MM.1S (cell line): Measurements from ENCODE around the gene GARS1.

Source experiments
- EZH2 ChIP-seq: fragments of 300-600 bp; sonication (generic); optimal IDR thresholded peaks from 2 replicates; pipeline ENCODE3; 2017; ENCODE audit warnings: low read depth, mild to moderate bottlenecking, antibody characterized with exemption, low read length, mixed read lengths
- EZH2phosphoT487 ChIP-seq: fragments of 300-600 bp; sonication (generic); IDR thresholded peaks from 2 replicates; pipeline ENCODE4 v1.6.1; 2018; ENCODE audit warnings: antibody characterized with exemption, low read length
- TF ChIP-seq, protein P1 (sequence below): fragments of 300-600 bp; sonication (generic); IDR thresholded peaks from 2 replicates; pipeline ENCODE4 v1.5.1; 2016; ENCODE audit warnings: antibody characterized with exemption, low read length, mixed read lengths

DNA sequence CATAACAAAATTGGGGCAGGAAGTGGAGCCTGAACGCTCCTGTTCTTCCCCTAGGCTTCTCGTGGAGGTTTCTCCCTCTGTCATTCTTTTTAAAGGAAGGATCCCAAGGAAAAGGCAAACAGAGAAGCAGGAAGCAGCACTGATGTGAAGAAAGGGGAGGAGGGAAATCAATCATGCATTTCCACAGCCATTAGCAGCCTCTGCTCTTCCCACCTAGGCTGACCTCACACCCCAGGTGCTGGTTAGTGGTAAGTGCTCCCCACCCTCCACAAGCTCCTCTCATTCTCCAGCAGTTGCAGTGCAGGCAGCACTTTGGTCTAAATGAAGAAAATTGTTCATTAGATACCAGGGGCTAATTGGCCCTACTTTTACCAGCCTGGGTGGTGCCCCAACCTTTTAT lies 85.0 kb downstream of the GARS1 start:
- TF ChIP-seq, protein P1, sequence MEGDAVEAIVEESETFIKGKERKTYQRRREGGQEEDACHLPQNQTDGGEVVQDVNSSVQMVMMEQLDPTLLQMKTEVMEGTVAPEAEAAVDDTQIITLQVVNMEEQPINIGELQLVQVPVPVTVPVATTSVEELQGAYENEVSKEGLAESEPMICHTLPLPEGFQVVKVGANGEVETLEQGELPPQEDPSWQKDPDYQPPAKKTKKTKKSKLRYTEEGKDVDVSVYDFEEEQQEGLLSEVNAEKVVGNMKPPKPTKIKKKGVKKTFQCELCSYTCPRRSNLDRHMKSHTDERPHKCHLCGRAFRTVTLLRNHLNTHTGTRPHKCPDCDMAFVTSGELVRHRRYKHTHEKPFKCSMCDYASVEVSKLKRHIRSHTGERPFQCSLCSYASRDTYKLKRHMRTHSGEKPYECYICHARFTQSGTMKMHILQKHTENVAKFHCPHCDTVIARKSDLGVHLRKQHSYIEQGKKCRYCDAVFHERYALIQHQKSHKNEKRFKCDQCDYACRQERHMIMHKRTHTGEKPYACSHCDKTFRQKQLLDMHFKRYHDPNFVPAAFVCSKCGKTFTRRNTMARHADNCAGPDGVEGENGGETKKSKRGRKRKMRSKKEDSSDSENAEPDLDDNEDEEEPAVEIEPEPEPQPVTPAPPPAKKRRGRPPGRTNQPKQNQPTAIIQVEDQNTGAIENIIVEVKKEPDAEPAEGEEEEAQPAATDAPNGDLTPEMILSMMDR = no peak
- no peak for TF ChIP-seq EZH2phosphoT487
- no peak for TF ChIP-seq EZH2
